Kidney (tissue), 14 donors: Measurements from ENCODE around the gene PITPNM3. TPM values are rescaled to one million over a fixed set of nuclear protein-coding genes. Genes with fewer than 3 reads are reported as not detected.

ENCODE experiments used
- DNase-seq, 5 donors: peaks; one replicate each; pipeline ENCODE4 v3.0.0-alpha.2; 2013 to 2020
- FAIRE-seq: peaks from 2 replicates; lab custom pipeline; 2012; peaks lifted over from hg19 to GRCh38; lab: Jason Lieb, UNC
- H3K27ac ChIP-seq, 2 donors: one replicate each; pipeline ENCODE4 v1.7.0; 2013; ENCODE audit warnings: low read depth in 2 of 2, low read length in 2 of 2, inconsistent platforms in 1 of 2
- H3K27me3 ChIP-seq: one replicate; pipeline ENCODE4 v1.7.1; 2013; ENCODE audit warnings: low read length, inconsistent platforms; ENCODE audit not compliant: control insufficient read depth, insufficient read depth
- H3K36me3 ChIP-seq, 3 donors: one replicate each; pipeline versions ENCODE4 v1.7.0 to v1.7.1; 2013; ENCODE audit warnings: low read length in 3 of 3, control low read depth in 1 of 3, inconsistent platforms in 1 of 3; ENCODE audit not compliant: insufficient read depth in 3 of 3, control insufficient read depth in 2 of 3
- H3K4me1 ChIP-seq, 3 donors: one replicate each; pipeline versions ENCODE4 v1.7.0 to v1.7.1; 2013; ENCODE audit warnings: low read length in 3 of 3, inconsistent platforms in 1 of 3, low read depth in 1 of 3; ENCODE audit not compliant: control insufficient read depth in 2 of 3, insufficient read depth in 2 of 3
- H3K4me3 ChIP-seq, 3 donors: one replicate each; pipeline versions ENCODE4 v1.7.0 to v1.8.1; 2013; ENCODE audit warnings: low read length in 3 of 3, control low read depth in 1 of 3, inconsistent platforms in 1 of 3
- H3K9ac ChIP-seq, 3 donors: one replicate each; pipeline versions ENCODE4 v1.7.0 to v1.7.1; 2013; ENCODE audit warnings: low read length in 3 of 3, control low read depth in 1 of 3, inconsistent platforms in 1 of 3
- H3K9me3 ChIP-seq, 3 donors: one replicate each; pipeline versions ENCODE4 v1.7.0 to v1.7.1; 2013; ENCODE audit warnings: low read length in 3 of 3, control low read depth in 1 of 3, inconsistent platforms in 1 of 3; ENCODE audit not compliant: control insufficient read depth in 2 of 3, insufficient read depth in 1 of 3
- intact Hi-C: fragments of 100-400 bp; cut with DNase I; formaldehyde crosslinking; loops from one replicate; pipeline ENCODE4 v1.11.1; 2022
- polyA plus RNA-seq: library from polyadenylated mRNA; stranded (reverse); fragments of 350-450 nt; fragmentation: Illumina TruSeq; extraction: RNeasy Lipid Tissue Mini Kit (QIAGEN cat#74804); gene quantifications from one replicate; pipeline ENCODE4 v1.2.3, GENCODE V29; 2014; ENCODE audit warnings: low read depth, low replicate concordance; ENCODE audit not compliant: insufficient read depth
- total RNA-seq: library from RNA; stranded (reverse); fragmentation: NEBNext Ultra II Directional; extraction: Animal tissue kit (Norgen Biotek cat#: 25700); gene quantifications from one replicate; pipeline ENCODE4 v1.2.1, GENCODE V29; 2021
- TF ChIP-seq, protein P1 (sequence below): IDR thresholded peaks from 3 replicates; pipeline ENCODE4 v1.5.1; 2012; ENCODE audit warnings: mild to moderate bottlenecking, moderate library complexity, borderline replicate concordance; ENCODE audit not compliant: insufficient read depth; ENCODE audit errors: extremely low read depth
- donor health status: control.
- donor health status: control.
- donor health status: control.
- donor health status: control.
- donor health status: control.
- donor health status: DM: yes; HTN: yes; CAD: no.
- donor health status: Normal renal cell carcinoma (clear cell type).

Gene PITPNM3
- total and polyA plus RNA-seq, 2 donors from 2014 or later, result 1.8 to 9.1 TPM

DNA sequence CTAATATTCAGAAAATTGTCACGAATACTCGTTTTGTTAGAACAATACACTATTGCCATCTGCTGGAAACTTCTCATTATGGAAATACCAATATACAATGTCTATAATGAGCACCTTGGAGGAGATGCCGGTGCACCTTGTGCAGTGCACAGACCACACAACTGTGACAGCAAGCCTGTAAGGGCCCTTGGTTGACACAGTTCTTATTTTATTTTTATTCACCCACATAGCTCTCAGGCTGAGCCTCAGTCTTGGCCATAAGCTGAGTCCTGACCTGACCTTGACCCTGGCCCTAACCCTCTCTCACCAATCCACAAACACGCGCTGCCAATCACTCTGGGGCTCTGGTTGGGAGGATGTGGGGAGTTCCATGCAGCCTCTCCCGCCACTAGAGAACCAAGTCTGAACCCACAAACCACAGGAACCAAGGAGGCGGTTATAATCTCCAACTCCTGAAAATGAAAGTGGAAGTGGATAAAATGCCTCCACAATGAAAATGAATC lies 129.0 kb downstream of the PITPNM3 start:
- intact Hi-C loops, result no loop called here
- H3K27me3 ChIP-seq, result no peaks in the 10 kb centered on the region
- H3K4me3 ChIP-seq, result no peak overlapping the region
- no peaks in the 10 kb centered on the region for H3K36me3 ChIP-seq
- no peak for FAIRE-seq
- H3K9ac ChIP-seq, result no peak overlapping the region
- no peak for DNase-seq
- no peak overlapping the region for H3K27ac ChIP-seq
- TF ChIP-seq, protein P1, sequence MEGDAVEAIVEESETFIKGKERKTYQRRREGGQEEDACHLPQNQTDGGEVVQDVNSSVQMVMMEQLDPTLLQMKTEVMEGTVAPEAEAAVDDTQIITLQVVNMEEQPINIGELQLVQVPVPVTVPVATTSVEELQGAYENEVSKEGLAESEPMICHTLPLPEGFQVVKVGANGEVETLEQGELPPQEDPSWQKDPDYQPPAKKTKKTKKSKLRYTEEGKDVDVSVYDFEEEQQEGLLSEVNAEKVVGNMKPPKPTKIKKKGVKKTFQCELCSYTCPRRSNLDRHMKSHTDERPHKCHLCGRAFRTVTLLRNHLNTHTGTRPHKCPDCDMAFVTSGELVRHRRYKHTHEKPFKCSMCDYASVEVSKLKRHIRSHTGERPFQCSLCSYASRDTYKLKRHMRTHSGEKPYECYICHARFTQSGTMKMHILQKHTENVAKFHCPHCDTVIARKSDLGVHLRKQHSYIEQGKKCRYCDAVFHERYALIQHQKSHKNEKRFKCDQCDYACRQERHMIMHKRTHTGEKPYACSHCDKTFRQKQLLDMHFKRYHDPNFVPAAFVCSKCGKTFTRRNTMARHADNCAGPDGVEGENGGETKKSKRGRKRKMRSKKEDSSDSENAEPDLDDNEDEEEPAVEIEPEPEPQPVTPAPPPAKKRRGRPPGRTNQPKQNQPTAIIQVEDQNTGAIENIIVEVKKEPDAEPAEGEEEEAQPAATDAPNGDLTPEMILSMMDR, result no peak
- no peaks in the 10 kb centered on the region for H3K4me1 ChIP-seq
- H3K9me3 ChIP-seq, result no peaks in the 10 kb centered on the region

DNA sequence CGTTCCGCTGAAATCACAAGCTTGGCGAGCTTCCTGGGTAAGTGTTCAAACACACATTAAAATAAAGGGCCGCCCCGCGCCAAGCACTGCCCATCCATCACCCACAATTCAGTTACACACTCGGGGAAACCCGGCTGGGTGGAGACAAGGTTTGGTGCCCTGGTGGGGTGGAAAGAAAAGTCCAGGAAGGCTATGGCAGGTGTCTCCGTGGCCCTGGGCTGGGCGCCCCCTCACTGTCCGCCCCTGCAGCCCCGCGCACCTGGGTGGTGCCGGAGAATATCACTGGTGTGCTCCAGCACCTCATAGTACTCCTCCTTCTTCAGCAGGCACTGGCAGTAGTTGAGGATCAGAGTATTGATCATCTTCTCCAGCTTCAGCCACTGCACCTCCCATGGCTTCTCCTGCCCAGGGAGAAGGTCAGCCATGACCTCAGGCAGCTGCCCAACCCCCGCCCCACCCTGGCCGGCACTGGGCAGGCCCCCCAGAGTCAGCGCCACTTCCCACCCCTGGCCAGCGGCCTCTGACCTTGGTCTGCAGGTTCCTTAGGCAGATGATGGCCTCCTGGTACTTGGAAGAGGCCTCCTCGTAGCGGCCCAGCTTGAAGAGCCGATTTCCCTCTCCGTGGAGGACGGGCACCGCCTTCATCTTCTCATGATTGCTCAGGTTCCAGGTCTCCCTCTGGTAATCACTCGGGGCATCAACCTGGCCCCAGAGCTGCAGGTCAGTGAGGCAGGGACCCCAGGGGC lies 129.8 kb downstream of the PITPNM3 start:
- no peaks in the 10 kb centered on the region for H3K9me3 ChIP-seq
- no peak overlapping the region for H3K9ac ChIP-seq
- no peak overlapping the region for H3K4me3 ChIP-seq
- TF ChIP-seq, protein P1, result no peak
- intact Hi-C loops, result no loop called here
- FAIRE-seq (no peak), DNase-seq (no peak)
- no peak overlapping the region for H3K27ac ChIP-seq
- H3K36me3 ChIP-seq, result no peaks in the 10 kb centered on the region
- no peaks in the 10 kb centered on the region for H3K4me1 ChIP-seq
- H3K27me3 ChIP-seq, result no peaks in the 10 kb centered on the region

DNA sequence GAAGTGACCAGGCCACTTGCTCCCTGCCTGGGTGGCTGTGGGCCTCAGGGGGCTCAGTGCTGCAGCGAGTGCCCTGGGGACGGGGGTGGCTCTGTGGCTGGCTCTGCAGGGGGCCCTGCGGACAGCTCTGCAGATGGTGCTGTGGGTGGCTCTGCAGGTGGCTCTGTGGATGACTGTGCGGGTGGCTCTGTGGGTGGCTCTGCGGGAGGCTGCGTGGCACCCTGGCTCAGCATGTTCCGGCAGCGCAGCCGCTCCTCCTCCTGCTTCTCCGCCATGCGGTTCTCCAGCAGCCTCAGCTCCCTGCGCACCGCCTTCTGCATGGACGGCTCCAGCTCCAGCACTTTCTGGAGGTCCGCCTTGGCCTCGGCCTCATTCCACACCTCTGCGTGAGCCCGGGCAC lies 130.9 kb downstream of the PITPNM3 start:
- no peaks in the 10 kb centered on the region for H3K36me3 ChIP-seq
- H3K4me3 ChIP-seq, result no peak overlapping the region
- FAIRE-seq (no peak), DNase-seq (no peak)
- no peaks in the 10 kb centered on the region for H3K4me1 ChIP-seq
- intact Hi-C loops, result no loop called here
- no peak overlapping the region for H3K9ac ChIP-seq
- H3K27me3 ChIP-seq, result no peaks in the 10 kb centered on the region
- no peak overlapping the region for H3K27ac ChIP-seq
- no peaks in the 10 kb centered on the region for H3K9me3 ChIP-seq
- TF ChIP-seq, protein P1, result no peak

DNA sequence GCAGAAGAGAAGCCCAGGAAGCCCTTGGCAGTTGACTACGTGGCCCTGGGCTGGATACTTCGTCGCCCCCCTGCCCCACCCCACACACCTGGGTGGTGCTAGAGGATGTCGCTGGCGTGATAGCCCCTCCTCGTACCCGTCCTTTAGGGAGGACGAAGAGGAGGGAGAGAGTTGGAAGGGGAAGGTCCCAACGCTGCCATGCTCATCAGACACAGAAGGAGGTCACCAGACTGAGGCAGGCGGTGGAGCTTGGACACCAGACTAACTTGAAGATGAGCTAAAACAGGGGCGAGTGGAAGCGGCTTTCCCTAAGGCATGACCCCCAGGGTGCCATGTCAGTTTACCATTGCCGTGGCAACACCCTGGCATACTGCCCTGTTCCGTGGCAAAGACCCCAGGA lies 132.4 kb downstream of the PITPNM3 start:
- no peaks in the 10 kb centered on the region for H3K4me1 ChIP-seq
- no peak overlapping the region for H3K9ac ChIP-seq
- TF ChIP-seq, protein P1, result no peak
- no peaks in the 10 kb centered on the region for H3K27me3 ChIP-seq
- intact Hi-C loops, result no loop called here
- FAIRE-seq (no peak), DNase-seq (no peak)
- no peaks in the 10 kb centered on the region for H3K36me3 ChIP-seq
- no peak overlapping the region for H3K27ac ChIP-seq
- H3K9me3 ChIP-seq, result no peaks in the 10 kb centered on the region
- no peak overlapping the region for H3K4me3 ChIP-seq
